Cardiac muscle cell (in vitro differentiated cells and primary cell): Measurements from ENCODE around the gene TMEM43. TPM values are rescaled to one million over a fixed set of nuclear protein-coding genes. Genes with fewer than 3 reads are reported as not detected.

ENCODE experiments used
- DNase-seq, 2 donors: peaks; one replicate each; pipeline versions ENCODE4 v3.0.0 to v3.0.0-alpha.2; 2010 to 2017; ENCODE audit warnings: low read depth in 1 of 2, low spot score in 1 of 2
- H3K27ac ChIP-seq: fragments of 200-600 bp; sonication (generic); 2 replicates; pipeline ENCODE4 v1.5.1; 2016
- H3K27me3 ChIP-seq: fragments of 200-600 bp; sonication (generic); 2 replicates; pipeline ENCODE4 v1.6.0; 2016; ENCODE audit warnings: control low read depth
- H3K36me3 ChIP-seq: fragments of 200-600 bp; sonication (generic); 2 replicates; pipeline ENCODE4 v1.5.1; 2016; ENCODE audit warnings: control low read depth
- H3K4me1 ChIP-seq: fragments of 200-600 bp; sonication (generic); 2 replicates; pipeline ENCODE4 v1.8.1; 2017; ENCODE audit warnings: low read depth, mild to moderate bottlenecking, mixed run types
- H3K4me3 ChIP-seq: fragments of 200-600 bp; sonication (generic); 2 replicates; pipeline ENCODE4 v1.5.1; 2016; ENCODE audit warnings: mild to moderate bottlenecking
- H3K9me3 ChIP-seq: fragments of 200-600 bp; sonication (generic); 2 replicates; pipeline ENCODE4 v1.5.1; 2017; ENCODE audit warnings: low read depth, mild to moderate bottlenecking, control low read depth
- polyA plus RNA-seq: library from polyadenylated mRNA; unstranded; fragments of >200 nt; fragmentation: Nextera tagmentation; extraction: Ambion mirVana; gene quantifications from 2 replicates; pipeline ENCODE4 v1.2.1, GENCODE V29; 2016
- total RNA-seq: library from RNA; depleted of rRNA; stranded (reverse); fragments of >200 nt; gene quantifications from 2 replicates; pipeline ENCODE4 v1.2.3, GENCODE V29; 2016
- TF ChIP-seq, protein P1 (sequence below): IDR thresholded peaks from 2 replicates; pipeline ENCODE4 v1.5.1; 2012; ENCODE audit warnings: low read depth, mild to moderate bottlenecking, low read length

TMEM43 gene
- total and polyA plus RNA-seq, 2 experiments from 2014 or later, result 21.5 to 27.4 TPM

DNA sequence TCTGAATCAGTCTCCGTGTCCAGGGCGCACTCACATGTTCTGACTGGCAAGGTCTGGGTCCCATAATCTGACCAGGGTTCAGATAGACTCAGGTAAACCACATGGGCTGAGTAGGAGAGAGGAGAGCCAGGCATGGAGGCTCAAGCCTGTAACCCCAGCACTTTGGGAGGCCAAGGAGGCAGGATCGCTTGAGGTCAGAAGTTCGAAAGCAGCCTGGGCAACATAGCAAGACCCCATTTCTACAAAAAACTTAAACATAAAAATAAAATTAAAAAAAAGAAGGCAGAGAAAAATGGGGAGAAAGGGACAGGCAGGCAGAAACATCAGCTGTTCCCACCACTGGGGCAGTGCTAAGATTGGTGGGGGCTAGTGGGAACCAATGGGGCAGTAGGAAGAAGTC is 5.4 kb downstream of the TMEM43 start:
- no peak for DNase-seq
- H3K4me1 ChIP-seq, result peaks cover 6% of the 10 kb centered on the region
- TF ChIP-seq, protein P1, sequence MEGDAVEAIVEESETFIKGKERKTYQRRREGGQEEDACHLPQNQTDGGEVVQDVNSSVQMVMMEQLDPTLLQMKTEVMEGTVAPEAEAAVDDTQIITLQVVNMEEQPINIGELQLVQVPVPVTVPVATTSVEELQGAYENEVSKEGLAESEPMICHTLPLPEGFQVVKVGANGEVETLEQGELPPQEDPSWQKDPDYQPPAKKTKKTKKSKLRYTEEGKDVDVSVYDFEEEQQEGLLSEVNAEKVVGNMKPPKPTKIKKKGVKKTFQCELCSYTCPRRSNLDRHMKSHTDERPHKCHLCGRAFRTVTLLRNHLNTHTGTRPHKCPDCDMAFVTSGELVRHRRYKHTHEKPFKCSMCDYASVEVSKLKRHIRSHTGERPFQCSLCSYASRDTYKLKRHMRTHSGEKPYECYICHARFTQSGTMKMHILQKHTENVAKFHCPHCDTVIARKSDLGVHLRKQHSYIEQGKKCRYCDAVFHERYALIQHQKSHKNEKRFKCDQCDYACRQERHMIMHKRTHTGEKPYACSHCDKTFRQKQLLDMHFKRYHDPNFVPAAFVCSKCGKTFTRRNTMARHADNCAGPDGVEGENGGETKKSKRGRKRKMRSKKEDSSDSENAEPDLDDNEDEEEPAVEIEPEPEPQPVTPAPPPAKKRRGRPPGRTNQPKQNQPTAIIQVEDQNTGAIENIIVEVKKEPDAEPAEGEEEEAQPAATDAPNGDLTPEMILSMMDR, result no peak
- no peak overlapping the region for H3K27ac ChIP-seq
- peaks cover 39% of the 10 kb centered on the region for H3K36me3 ChIP-seq
- no peaks in the 10 kb centered on the region for H3K27me3 ChIP-seq
- H3K9me3 ChIP-seq, result no peaks in the 10 kb centered on the region
- H3K4me3 ChIP-seq, result no peak overlapping the region

DNA sequence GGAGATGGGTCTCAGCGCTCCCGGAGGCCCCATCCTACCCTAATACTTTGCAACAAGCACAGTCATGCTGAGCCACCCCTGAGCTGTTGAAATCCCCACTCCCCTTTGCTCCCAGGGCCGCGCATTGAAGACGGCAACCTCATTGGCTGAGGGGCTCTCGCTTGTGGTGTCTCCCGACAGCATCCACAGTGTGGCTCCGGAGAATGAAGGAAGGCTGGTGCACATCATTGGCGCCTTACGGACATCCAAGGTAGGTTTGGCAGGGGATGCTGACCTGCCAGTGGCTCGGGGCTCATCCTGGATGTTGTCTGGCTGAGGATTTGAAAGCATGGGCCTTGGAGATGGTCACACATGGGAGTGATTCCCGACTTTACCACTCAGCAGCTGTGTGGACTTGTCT is 5.9 kb downstream of the TMEM43 start:
- H3K27me3 ChIP-seq, result no peaks in the 10 kb centered on the region
- H3K4me3 ChIP-seq, result no peak overlapping the region
- peaks cover 5% of the 10 kb centered on the region for H3K4me1 ChIP-seq
- H3K27ac ChIP-seq, result no peak overlapping the region
- TF ChIP-seq, protein P1, result no peak
- no peak for DNase-seq
- H3K9me3 ChIP-seq, result no peaks in the 10 kb centered on the region
- H3K36me3 ChIP-seq, result peaks cover 39% of the 10 kb centered on the region

DNA sequence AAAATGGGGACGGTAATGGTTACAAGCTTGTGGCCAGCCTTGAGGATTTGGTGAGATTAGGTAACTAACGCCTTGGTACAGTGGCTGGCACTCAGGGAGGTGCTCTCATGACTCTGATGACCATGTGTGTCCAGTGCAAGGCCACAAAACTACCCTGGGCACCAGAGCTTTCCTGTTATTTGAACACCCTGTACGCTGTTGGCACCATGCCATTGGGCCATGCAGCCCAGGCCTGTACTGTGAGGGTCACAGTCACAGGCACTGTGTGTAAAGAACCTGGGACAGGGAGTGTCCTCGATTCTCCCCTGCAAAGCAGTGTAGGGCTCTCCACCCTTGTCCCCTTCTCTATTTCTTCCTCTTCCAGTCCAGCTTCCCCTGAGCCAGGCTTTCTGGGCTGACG is 6.3 kb downstream of the TMEM43 start:
- Histone ChIP-seq H3K27me3 (no peaks in the 10 kb centered on the region), H3K4me3 (no peak overlapping the region), H3K4me1 (peaks cover 1% of the 10 kb centered on the region), H3K36me3 (peaks cover 39% of the 10 kb centered on the region), H3K27ac (no peak overlapping the region), H3K9me3 (no peaks in the 10 kb centered on the region)
- no peak for DNase-seq
- TF ChIP-seq, protein P1, result no peak

DNA sequence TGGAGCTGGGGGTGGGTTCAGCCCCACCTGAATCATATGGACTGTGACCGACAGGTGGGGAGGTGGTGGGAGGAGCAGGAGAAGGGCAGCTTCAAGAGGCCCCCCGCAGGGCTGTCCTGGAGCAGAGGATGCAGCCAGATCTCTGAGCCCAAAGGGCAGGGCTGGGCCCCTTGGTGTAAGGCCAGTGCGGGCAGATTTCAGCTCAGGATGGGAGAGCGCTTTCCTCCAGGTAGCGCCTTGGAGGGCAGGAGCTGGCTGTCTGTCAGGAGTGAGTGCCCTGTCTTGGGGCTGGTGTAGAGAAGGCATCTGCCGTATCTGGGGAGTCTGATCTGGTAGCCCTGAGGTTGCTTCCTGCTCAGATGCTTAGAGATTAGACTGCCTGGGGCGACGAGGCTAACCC is 7.3 kb downstream of the TMEM43 start:
- no peak for DNase-seq
- no peak overlapping the region for H3K4me3 ChIP-seq
- no peaks in the 10 kb centered on the region for H3K9me3 ChIP-seq
- TF ChIP-seq, protein P1, result no peak
- peaks cover 5% of the 10 kb centered on the region for H3K4me1 ChIP-seq
- H3K27me3 ChIP-seq, result no peaks in the 10 kb centered on the region
- no peak overlapping the region for H3K27ac ChIP-seq
- H3K36me3 ChIP-seq, result peaks cover 39% of the 10 kb centered on the region

DNA sequence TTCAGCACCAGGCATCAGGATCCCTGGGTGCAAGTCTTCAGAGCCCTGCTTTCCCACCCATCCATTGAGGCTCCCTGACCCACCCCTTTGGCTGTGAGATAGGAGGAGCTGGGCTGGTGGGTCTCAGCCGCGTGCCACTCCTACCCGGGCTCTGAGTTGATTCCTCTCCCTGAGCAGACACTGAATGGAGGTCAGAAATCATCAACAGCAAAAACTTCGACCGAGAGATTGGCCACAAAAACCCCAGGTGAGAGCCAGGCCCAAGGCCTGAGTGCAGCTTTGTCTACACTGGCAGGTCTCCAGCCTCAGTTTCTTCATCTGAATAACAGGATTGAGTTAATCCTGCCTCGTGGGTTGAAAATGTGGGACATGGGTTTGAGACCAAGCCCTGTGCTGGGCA is 7.8 kb downstream of the TMEM43 start:
- no peaks in the 10 kb centered on the region for H3K27me3 ChIP-seq
- DNase-seq, result no peak
- TF ChIP-seq, protein P1, result no peak
- no peak overlapping the region for H3K4me3 ChIP-seq
- peaks cover 10% of the 10 kb centered on the region for H3K4me1 ChIP-seq
- H3K9me3 ChIP-seq, result no peaks in the 10 kb centered on the region
- H3K36me3 ChIP-seq, result peaks cover 39% of the 10 kb centered on the region
- no peak overlapping the region for H3K27ac ChIP-seq
